ENCODE results near the gene NAALAD2. TPM values are rescaled to one million over a fixed set of nuclear protein-coding genes. Genes with fewer than 3 reads are reported as not detected.

The NAALAD2 gene
- total RNA-seq, 1 experiment from 2014 or later: 3.9 TPM

DNA sequence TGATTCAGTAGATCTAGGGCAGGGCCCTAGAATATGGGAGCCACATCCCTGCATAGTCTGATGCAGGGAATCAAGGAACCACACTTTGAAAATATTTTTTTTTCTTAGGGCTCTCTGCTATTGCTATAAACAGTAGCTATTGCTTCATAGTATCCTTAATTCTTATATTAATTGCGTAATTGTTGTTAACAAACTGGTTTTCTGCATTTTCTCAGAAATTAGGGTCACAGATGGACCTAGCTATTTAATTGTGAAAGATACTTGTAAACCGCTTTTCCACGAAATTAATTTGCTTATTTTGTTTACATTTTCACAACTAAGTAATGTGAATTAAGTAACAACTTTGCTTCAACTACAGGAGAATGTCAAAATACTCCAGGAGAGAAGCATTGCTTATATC is 34.1 kb downstream of the NAALAD2 start:
- no TSS peak for BruUV-seq (replicated peaks)
- H3K27me3 ChIP-seq (replicated peaks; ENCODE audit: insufficient read depth, low read depth, low read length, poor library complexity): no peaks in the 10 kb centered on the region
- intact Hi-C loops (cut with micrococcal nuclease; ENCODE audit: unreplicated experiment): no loop called here
- H3K9me3 ChIP-seq (ENCODE audit: low read depth, low read length, poor library complexity, severe bottlenecking): no peaks in the 10 kb centered on the region
- no peak for DNase-seq (ENCODE audit: low spot score)
- H3K4me3 ChIP-seq (ENCODE audit: low read depth, low read length, poor library complexity, severe bottlenecking): no peak overlapping the region
- TF ChIP-seq, protein P1, sequence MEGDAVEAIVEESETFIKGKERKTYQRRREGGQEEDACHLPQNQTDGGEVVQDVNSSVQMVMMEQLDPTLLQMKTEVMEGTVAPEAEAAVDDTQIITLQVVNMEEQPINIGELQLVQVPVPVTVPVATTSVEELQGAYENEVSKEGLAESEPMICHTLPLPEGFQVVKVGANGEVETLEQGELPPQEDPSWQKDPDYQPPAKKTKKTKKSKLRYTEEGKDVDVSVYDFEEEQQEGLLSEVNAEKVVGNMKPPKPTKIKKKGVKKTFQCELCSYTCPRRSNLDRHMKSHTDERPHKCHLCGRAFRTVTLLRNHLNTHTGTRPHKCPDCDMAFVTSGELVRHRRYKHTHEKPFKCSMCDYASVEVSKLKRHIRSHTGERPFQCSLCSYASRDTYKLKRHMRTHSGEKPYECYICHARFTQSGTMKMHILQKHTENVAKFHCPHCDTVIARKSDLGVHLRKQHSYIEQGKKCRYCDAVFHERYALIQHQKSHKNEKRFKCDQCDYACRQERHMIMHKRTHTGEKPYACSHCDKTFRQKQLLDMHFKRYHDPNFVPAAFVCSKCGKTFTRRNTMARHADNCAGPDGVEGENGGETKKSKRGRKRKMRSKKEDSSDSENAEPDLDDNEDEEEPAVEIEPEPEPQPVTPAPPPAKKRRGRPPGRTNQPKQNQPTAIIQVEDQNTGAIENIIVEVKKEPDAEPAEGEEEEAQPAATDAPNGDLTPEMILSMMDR (conservative IDR thresholded peaks at IDR 0.05; ENCODE audit: low read depth, low read length): no peak
- TF ChIP-seq EZH2 (IDR thresholded peaks at IDR 0.05; ENCODE audit: borderline replicate concordance, low read depth, low read length, poor library complexity, severe bottlenecking): no peak
- ChIA-PET POLR2A (ENCODE audit: low non-redundant PET) (no interaction called here), CTCF (no interaction called here)
- H3K27ac ChIP-seq (ENCODE audit: low read depth, low read length, poor library complexity, severe bottlenecking): no peak overlapping the region
- H3K36me3 ChIP-seq (ENCODE audit: insufficient read depth, low read length, poor library complexity, severe bottlenecking): no peaks in the 10 kb centered on the region
- H3K4me1 ChIP-seq (ENCODE audit: insufficient read depth, low read length, poor library complexity, severe bottlenecking): no peaks in the 10 kb centered on the region

DNA sequence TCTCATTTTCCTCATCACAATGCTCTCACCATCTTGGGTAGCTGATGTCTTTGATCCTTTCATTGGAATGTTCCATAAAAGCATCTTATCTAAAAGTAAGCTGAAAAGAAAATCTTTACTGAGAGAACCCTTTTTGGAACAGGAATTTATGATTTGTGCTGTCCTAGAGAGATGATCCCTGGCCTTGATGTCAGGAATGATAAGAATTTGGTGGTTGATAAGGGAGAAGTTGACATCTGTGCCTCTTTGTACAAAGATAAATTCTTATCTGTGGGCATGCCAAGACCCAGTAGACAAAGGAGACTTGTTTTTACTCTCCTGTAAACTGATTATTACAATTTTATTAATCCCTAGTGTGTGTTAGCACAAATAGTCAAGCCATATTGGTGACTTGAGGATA is 36.9 kb downstream of the NAALAD2 start:
- no peaks in the 10 kb centered on the region for H3K4me1 ChIP-seq (ENCODE audit: insufficient read depth, low read length, poor library complexity, severe bottlenecking)
- TF ChIP-seq EZH2 (IDR thresholded peaks at IDR 0.05; ENCODE audit: borderline replicate concordance, low read depth, low read length, poor library complexity, severe bottlenecking): no peak
- TF ChIP-seq, protein P1 (conservative IDR thresholded peaks at IDR 0.05; ENCODE audit: low read depth, low read length): no peak
- no peak overlapping the region for H3K4me3 ChIP-seq (ENCODE audit: low read depth, low read length, poor library complexity, severe bottlenecking)
- CTCF ChIA-PET: no interaction called here
- no peak for DNase-seq (ENCODE audit: low spot score)
- POLR2A ChIA-PET (ENCODE audit: low non-redundant PET): no interaction called here
- no peaks in the 10 kb centered on the region for H3K9me3 ChIP-seq (ENCODE audit: low read depth, low read length, poor library complexity, severe bottlenecking)
- BruUV-seq (replicated peaks): no TSS peak
- intact Hi-C loops (cut with micrococcal nuclease; ENCODE audit: unreplicated experiment): no loop called here
- H3K27ac ChIP-seq (ENCODE audit: low read depth, low read length, poor library complexity, severe bottlenecking): no peak overlapping the region
- no peaks in the 10 kb centered on the region for H3K36me3 ChIP-seq (ENCODE audit: insufficient read depth, low read length, poor library complexity, severe bottlenecking)
- no peaks in the 10 kb centered on the region for H3K27me3 ChIP-seq (replicated peaks; ENCODE audit: insufficient read depth, low read depth, low read length, poor library complexity)

- H3K27ac ChIP-seq (ENCODE audit: low read depth, low read length, poor library complexity, severe bottlenecking): no peak overlapping the region
Measured at GRCh38 chr11:90176069-90176468, 41.6 kb downstream of the NAALAD2 start.

More at GRCh38 chr11:90176069-90176468, 41.6 kb downstream of the NAALAD2 start:
- Histone ChIP-seq H3K36me3 (ENCODE audit: insufficient read depth, low read length, poor library complexity, severe bottlenecking) (no peaks in the 10 kb centered on the region), H3K9me3 (ENCODE audit: low read depth, low read length, poor library complexity, severe bottlenecking) (no peaks in the 10 kb centered on the region), H3K27me3 (replicated peaks; ENCODE audit: insufficient read depth, low read depth, low read length, poor library complexity) (no peaks in the 10 kb centered on the region), H3K4me3 (ENCODE audit: low read depth, low read length, poor library complexity, severe bottlenecking) (no peak overlapping the region), H3K4me1 (ENCODE audit: insufficient read depth, low read length, poor library complexity, severe bottlenecking) (no peaks in the 10 kb centered on the region)
- DNase-seq (ENCODE audit: low spot score): no peak
- intact Hi-C loops (cut with micrococcal nuclease; ENCODE audit: unreplicated experiment): no loop called here
- ChIA-PET POLR2A (ENCODE audit: low non-redundant PET) (no interaction called here), CTCF (no interaction called here)
- TF ChIP-seq EZH2 (IDR thresholded peaks at IDR 0.05; ENCODE audit: borderline replicate concordance, low read depth, low read length, poor library complexity, severe bottlenecking): no peak
- TF ChIP-seq, protein P1 (conservative IDR thresholded peaks at IDR 0.05; ENCODE audit: low read depth, low read length): no peak
- no TSS peak for BruUV-seq (replicated peaks)
